Uterus (tissue), 2 donors: Measurements from ENCODE around the gene NDUFS7.

Experiments
- CTCF ChIP-seq, 4 experiments: fragments of 200-600 bp in 2 of 4; fragments of 450-650 bp in 2 of 4; sonication (generic) in 2 of 4; IDR thresholded peaks; one replicate each; pipeline ENCODE4 v1.5.1; 2016 to 2019; ENCODE audit warnings: antibody characterized with exemption in 4 of 4, mild to moderate bottlenecking in 2 of 4, moderate library complexity in 1 of 4
- POLR2A ChIP-seq, 2 donors: fragments of 450-650 bp; IDR thresholded peaks; one replicate each; pipeline ENCODE4 v1.6.1; 2016; ENCODE audit warnings: antibody characterized with exemption in 2 of 2, mild to moderate bottlenecking in 1 of 2, moderate library complexity in 1 of 2

DNA sequence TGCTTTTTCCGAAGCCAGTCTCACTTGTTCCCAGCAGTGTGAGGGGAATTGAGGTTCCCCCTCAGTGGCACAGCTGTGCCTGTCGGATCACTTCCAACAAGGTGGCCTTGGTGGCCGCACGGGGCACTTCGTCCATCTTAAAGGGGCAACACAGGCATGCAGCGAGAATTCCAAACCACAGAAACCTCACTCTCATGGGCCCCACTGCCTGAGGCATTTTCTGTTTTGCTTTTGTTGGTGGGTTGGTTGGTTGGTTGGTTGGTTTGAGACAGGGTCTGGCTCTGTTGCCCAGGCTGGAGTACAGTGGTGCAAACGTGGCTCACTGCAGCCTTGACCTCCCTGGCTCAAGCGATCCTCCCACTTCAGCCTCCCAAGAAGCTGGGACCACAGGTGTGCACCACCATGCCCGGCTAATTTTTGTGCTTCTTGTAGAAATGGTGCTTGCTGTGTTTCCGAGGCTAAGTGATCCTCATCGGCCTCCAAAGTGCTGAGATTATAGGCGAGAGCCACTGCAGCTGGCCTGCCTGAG is 3.7 kb upstream of the NDUFS7 start:
- TF ChIP-seq POLR2A (IDR thresholded peaks at IDR 0.05) (no peak), CTCF (IDR thresholded peaks at IDR 0.05) (no peak)
